Colonic mucosa (tissue), 4 donors: ENCODE data around the gene ERN1. TPM values are rescaled to one million over a fixed set of nuclear protein-coding genes. Genes with fewer than 3 reads are reported as not detected.

ENCODE experiments used
- DNase-seq: peaks from one replicate; pipeline ENCODE4 v3.0.0-alpha.2; 2020
- H3K27ac ChIP-seq: fragments of 200-600 bp; one replicate; pipeline ENCODE4 v1.8.0; 2021
- H3K27me3 ChIP-seq: fragments of 200-600 bp; one replicate; pipeline ENCODE4 v1.8.0; 2021
- H3K36me3 ChIP-seq: fragments of 200-600 bp; one replicate; pipeline ENCODE4 v1.8.0; 2021
- H3K4me1 ChIP-seq: fragments of 200-600 bp; one replicate; pipeline ENCODE4 v1.8.0; 2021; ENCODE audit warnings: mild to moderate bottlenecking
- H3K4me3 ChIP-seq: fragments of 200-600 bp; one replicate; pipeline ENCODE4 v1.8.0; 2021
- H3K9ac ChIP-seq, 2 donors: one replicate each; pipeline ENCODE4 v1.7.0; 2013; ENCODE audit warnings: control low read depth in 2 of 2, low read depth in 2 of 2, low read length in 2 of 2
- H3K9me3 ChIP-seq: fragments of 200-600 bp; one replicate; pipeline ENCODE4 v1.8.0; 2021
- intact Hi-C: fragments of 100-400 bp; cut with DNase I; formaldehyde crosslinking; loops from one replicate; pipeline ENCODE4 v1.14.1; 2022
- total RNA-seq, 2 donors: library from RNA; stranded (reverse); fragmentation: NEBNext Ultra II Directional in 1 of 2; extraction: Animal tissue kit (Norgen Biotek cat#: 25700) in 1 of 2; gene quantifications; one replicate each; pipeline ENCODE4 v1.2.1, GENCODE V29; 2021
- TF ChIP-seq, protein P1 (sequence below): fragments of 200-600 bp; IDR thresholded peaks from one replicate; pipeline ENCODE4 v1.8.0; 2022; ENCODE audit warnings: antibody characterized with exemption, mild to moderate bottlenecking
- donor health status: healthy.
- donor health status: DM: no; HTN: no; CAD: no.
- donor health status: DM: no; HTN: no; CAD: no.

Gene ERN1
- total RNA-seq, 2 donors from 2014 or later = 19.2 to 19.6 TPM

DNA sequence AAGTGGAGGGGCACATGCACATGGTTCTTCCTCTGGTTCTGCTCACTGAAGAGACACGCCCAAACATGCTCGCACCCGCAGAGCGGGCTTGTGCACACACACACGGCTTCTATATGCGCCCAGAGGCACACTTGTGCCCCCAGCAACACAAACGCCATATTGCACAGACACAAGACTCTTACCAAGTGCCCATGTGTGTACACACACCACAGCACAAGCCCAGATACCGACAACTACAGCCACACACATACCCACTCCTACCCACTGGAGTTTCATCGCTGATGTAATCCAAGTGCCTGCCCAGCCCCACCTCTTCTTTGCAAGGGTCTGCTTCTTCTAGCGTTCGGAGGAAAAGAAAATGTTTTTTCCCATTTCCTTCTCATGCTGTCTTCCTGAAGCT lies 138.3 kb downstream of the ERN1 start:
- Histone ChIP-seq H3K4me1 (no peaks in the 10 kb centered on the region), H3K4me3 (no peak overlapping the region), H3K9me3 (no peaks in the 10 kb centered on the region), H3K9ac (no peak overlapping the region), H3K27me3 (no peaks in the 10 kb centered on the region), H3K36me3 (no peaks in the 10 kb centered on the region), H3K27ac (no peak overlapping the region)
- no peak for DNase-seq
- TF ChIP-seq, protein P1, sequence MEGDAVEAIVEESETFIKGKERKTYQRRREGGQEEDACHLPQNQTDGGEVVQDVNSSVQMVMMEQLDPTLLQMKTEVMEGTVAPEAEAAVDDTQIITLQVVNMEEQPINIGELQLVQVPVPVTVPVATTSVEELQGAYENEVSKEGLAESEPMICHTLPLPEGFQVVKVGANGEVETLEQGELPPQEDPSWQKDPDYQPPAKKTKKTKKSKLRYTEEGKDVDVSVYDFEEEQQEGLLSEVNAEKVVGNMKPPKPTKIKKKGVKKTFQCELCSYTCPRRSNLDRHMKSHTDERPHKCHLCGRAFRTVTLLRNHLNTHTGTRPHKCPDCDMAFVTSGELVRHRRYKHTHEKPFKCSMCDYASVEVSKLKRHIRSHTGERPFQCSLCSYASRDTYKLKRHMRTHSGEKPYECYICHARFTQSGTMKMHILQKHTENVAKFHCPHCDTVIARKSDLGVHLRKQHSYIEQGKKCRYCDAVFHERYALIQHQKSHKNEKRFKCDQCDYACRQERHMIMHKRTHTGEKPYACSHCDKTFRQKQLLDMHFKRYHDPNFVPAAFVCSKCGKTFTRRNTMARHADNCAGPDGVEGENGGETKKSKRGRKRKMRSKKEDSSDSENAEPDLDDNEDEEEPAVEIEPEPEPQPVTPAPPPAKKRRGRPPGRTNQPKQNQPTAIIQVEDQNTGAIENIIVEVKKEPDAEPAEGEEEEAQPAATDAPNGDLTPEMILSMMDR = no peak
- intact Hi-C loops = no loop called here

DNA sequence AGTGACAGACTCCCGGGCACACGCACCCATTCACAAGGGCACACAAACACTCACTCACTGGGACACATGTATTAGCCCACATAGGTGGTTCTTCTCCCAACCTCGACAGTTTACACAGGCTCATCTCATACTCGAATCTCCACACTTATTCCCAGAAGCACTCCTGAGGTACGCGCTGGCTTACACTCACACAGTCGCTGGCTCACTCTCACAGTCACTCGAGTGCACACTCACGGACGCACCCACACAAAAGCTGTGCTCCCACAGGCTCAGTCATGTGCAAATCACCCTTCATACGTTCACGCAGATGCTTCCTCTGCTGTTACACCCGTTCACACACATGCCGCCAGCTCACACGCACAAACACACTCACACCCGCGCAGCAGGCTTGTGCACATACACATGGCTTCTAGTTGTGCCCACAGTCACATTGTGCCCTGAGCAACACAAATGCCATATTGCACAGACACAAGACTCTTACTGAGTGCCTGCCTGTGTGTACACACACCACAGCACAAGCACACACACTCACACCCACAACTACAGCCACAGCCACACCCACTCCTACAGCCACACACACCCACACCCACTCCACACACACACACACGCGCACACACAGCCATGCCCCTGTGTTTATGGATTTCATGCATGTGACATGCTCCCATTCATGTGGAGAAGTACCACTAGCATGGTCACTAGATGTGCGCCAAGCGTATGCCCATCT lies 140.2 kb downstream of the ERN1 start:
- DNase-seq = no peak
- Histone ChIP-seq H3K4me1 (no peaks in the 10 kb centered on the region), H3K36me3 (no peaks in the 10 kb centered on the region), H3K4me3 (no peak overlapping the region), H3K9me3 (no peaks in the 10 kb centered on the region), H3K9ac (no peak overlapping the region), H3K27ac (no peak overlapping the region), H3K27me3 (no peaks in the 10 kb centered on the region)
- intact Hi-C loops = no loop called here
- TF ChIP-seq, protein P1 = no peak

Other genes with a start within 250 kb of the ERN1 start
- not detected for gene GH2, start 248.2 kb downstream of the ERN1 start, total RNA-seq
- not detected for gene CSH1, start 233.6 kb downstream of the ERN1 start, total RNA-seq
- gene CSHL1, start 218.9 kb downstream of the ERN1 start, total RNA-seq = not detected
- gene GH1, start 211.3 kb downstream of the ERN1 start, total RNA-seq = not detected
- gene CD79B, start 197.8 kb downstream of the ERN1 start, total RNA-seq = 1 to 10 TPM; 1.5 to 1.7 TPM
- under 1 TPM; 0.07 to 0.27 TPM for gene SCN4A, start 157.2 kb downstream of the ERN1 start, total RNA-seq
- gene PRR29, start 131.8 kb downstream of the ERN1 start, total RNA-seq = under 1 TPM in 1 of 2 donors, not detected in 1; 0.16 TPM
- 1 to 10 TPM; 9.2 to 9.5 TPM for gene ICAM2, start 109.5 kb downstream of the ERN1 start, total RNA-seq
- 10 to 100 TPM; 29.0 to 29.7 TPM for gene TEX2, start 133.1 kb upstream of the ERN1 start, total RNA-seq